MM.1S (cell line): ENCODE results near the gene ATP8B3.

Experiments
- EZH2 ChIP-seq: fragments of 300-600 bp; sonication (generic); optimal IDR thresholded peaks from 2 replicates; pipeline ENCODE3; 2017; ENCODE audit warnings: low read depth, mild to moderate bottlenecking, antibody characterized with exemption, low read length, mixed read lengths
- EZH2phosphoT487 ChIP-seq: fragments of 300-600 bp; sonication (generic); IDR thresholded peaks from 2 replicates; pipeline ENCODE4 v1.6.1; 2018; ENCODE audit warnings: antibody characterized with exemption, low read length
- TF ChIP-seq, protein P1 (sequence below): fragments of 300-600 bp; sonication (generic); IDR thresholded peaks from 2 replicates; pipeline ENCODE4 v1.5.1; 2016; ENCODE audit warnings: antibody characterized with exemption, low read length, mixed read lengths

DNA sequence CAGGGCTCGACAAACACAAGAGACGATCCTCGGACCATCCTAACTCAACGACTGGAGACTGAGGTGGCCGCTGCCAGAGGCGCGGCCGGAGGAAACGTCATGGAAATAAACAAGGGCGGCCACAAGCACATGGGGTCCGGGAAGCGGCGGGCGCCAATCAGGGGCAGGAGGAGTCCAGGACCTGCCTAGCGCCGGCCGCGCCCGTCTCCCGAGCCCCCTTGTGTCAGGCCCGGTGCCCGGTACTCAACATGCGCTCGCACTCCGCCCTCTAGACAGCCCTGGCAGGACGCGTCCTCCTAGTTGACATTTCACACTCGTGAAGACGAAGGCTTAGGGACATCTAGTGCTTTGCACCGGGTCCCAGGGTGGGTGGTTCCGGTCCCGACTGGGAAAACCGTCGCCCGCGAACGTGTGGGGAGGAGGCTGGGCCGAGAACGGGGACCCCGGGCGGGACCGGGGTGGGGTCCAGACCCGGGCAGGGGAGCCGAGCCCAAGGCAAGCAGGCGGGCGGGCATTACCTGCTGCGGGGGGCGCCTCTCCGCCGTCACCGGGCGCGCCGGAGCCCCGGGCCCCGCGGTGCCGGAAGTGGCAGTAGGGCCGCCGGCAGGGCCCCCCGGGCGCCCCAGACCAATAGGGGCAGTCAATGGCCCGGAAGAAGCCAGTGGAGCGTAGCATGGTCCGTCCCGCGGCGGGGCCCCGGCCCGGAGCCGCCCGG is 35.8 kb upstream of the ATP8B3 start:
- TF ChIP-seq EZH2, result no peak
- TF ChIP-seq, protein P1, sequence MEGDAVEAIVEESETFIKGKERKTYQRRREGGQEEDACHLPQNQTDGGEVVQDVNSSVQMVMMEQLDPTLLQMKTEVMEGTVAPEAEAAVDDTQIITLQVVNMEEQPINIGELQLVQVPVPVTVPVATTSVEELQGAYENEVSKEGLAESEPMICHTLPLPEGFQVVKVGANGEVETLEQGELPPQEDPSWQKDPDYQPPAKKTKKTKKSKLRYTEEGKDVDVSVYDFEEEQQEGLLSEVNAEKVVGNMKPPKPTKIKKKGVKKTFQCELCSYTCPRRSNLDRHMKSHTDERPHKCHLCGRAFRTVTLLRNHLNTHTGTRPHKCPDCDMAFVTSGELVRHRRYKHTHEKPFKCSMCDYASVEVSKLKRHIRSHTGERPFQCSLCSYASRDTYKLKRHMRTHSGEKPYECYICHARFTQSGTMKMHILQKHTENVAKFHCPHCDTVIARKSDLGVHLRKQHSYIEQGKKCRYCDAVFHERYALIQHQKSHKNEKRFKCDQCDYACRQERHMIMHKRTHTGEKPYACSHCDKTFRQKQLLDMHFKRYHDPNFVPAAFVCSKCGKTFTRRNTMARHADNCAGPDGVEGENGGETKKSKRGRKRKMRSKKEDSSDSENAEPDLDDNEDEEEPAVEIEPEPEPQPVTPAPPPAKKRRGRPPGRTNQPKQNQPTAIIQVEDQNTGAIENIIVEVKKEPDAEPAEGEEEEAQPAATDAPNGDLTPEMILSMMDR, result no peak
- TF ChIP-seq EZH2phosphoT487, result no peak
